Measurements from ENCODE around the gene ASPDH.
A peak's percentile ranks its signal among the peaks of the same experiment; 100 is the strongest.
"Not testable (repeated sequence)": the region's sequence is repeated elsewhere in the genome, so short reads cannot be mapped to it uniquely, and the experiment has no call there.

The ASPDH gene

DNA sequence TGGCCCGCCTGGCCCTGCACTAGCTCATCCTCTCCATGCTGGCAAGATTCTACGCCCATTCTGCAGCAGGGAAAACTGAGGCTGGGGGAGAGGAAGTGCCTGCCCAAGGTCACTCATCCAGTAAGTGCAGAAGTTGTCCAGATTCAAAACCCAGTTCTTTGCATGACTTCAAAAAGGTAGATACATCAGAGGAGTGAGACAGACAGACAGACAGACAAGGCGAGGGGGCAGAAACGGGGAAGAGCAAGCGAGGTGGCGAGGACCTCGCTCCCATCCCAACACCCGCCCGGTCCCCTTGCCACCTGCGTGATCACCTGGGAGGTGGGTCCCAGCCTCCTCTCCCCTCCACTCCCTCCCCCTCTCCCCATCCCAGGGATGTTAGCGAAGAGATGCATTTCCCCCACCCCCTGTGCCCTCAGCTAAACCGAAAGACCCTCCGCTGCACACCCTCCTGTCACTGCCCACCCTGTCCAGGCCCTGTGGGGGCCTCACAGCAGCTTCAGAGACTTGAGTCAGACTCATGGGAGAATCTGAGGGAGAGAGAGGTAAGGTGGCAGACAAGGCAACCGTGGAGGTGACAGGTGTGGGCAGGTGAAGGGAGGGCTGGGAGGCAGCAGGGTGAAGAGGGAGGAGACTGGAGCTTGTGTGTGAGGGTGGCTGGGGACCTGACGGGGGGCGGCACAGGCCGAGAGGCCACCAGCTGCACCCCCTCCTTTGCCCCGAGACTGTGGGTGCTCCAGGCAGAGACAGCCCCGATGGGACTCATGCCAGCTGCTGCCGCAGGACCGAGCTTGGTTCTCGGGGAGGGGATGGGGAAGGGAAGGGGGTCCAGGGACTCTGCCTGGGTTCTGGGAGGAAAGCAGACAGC lies 35.6 kb upstream of the ASPDH start:
- peak in 23 of 42 donors; percentile 28 to 75 (median 52) for DNase-seq
- intact Hi-C loops (cut with DNase I): no loop called here

DNA sequence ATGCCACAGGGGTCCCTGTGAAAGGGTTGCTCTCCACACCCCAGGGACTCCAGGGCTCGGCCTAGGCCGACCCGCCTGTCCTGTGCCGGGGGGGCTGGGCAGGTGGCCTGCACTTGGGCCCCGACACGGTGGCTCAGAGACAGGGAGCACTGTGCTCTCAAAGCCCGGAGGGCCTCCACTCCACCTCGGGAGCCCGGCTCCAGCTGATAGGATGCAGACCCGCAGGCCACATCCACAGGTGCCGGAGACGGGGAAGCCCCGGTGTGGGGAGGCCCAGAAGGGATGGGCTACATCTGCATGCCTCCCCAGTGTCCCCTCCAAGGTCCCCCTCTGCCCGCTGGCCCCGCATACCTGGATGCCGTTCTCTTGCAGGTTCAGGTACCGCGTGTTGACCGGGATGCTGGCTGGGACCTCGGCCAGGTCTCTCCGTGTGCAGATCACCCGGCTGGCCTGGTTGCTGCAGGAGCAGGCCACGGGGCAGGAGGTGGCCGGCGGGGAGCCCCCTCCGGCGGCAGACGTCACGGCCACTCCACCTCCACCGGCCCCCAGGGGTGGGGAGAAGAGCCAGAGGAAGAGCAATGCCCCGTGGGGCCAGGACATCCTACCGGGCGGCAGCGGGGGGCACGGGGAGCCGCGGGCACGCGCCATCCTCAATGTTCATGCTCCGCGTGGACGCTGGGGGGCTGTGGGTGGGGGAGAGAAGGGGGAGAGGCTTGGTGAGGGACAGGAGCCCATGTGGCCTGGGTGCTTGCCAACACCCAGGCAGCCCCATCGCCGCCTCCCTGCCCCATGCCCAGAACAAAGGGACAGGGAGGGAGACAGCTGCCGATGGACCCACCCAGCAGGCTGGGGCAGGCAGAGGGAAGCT lies 34.7 kb upstream of the ASPDH start:
- peak in 37 of 42 donors; percentile 43 to 91 (median 79) for DNase-seq
- intact Hi-C loops (cut with DNase I): no loop called here

DNA sequence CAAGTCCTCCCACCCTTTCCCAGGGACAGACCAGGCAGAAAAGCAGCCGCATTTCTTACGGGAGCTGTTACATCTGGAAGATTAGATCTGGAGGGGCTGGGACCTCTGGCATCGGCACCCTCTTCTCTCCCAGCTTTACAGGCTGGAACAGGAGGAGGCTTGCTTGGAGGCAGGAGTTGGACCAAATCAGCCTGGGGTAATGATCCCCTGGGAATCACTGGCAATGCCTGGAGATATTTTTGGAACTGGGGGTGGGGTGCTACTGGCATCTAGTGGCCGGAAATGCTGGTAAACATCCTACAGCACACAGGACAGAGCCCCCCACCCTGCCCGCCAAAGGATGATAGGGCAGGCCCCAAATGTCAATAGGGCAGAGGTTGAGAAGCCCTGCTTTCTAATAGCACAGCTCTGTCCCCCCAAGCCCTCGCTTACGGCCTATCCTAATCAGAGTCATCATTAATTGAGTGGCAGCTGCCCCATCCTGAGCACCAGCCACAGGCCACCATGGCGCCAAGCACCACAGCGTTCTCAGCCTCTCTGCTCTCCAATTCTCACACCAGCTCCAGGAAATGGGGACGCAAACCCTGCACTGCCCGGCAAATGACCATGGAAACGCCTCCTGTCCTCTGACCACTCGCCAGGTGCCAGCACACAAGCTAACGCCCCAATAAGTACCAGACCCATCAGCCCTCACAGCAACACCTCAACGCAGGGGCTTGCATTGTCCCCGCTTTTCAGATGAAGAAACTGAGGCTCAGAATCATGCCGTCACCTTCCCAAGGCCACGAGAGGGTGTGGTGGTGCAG lies 33.9 kb upstream of the ASPDH start:
- intact Hi-C loops (cut with DNase I): no loop called here
- peak in 17 of 42 donors; percentile 25 to 80 (median 54) for DNase-seq

- intact Hi-C loops (cut with DNase I): no loop called here
- peak in 15 of 42 donors; percentile 31 to 72 (median 44) for DNase-seq
These were observed 33.0 kb upstream of the ASPDH start for GRCh38 chr19:50546527-50547221.

- intact Hi-C loops (cut with DNase I): no loop called here
- no peak for DNase-seq
These were observed 29.2 kb upstream of the ASPDH start for GRCh38 chr19:50542943-50543342.

- intact Hi-C loops (cut with DNase I): no loop called here
- DNase-seq: peak; percentile 85 to 98 (median 94)
These were observed 24.1 kb upstream of the ASPDH start for GRCh38 chr19:50537769-50538230.

GRCh38 chr19:50537306-50537685 lies 23.6 kb upstream of the ASPDH start:
- DNase-seq: peak in 29 of 42 donors; percentile 26 to 84 (median 63)
- intact Hi-C loops (cut with DNase I): no loop called here

GRCh38 chr19:50536662-50537305 lies 23.1 kb upstream of the ASPDH start:
- DNase-seq: peak in 8 of 42 donors; percentile 30 to 76 (median 41)
- intact Hi-C loops (cut with DNase I): no loop called here

GRCh38 chr19:50535672-50536187 lies 22.0 kb upstream of the ASPDH start:
- no peak for DNase-seq
- intact Hi-C loops (cut with DNase I): no loop called here

DNA sequence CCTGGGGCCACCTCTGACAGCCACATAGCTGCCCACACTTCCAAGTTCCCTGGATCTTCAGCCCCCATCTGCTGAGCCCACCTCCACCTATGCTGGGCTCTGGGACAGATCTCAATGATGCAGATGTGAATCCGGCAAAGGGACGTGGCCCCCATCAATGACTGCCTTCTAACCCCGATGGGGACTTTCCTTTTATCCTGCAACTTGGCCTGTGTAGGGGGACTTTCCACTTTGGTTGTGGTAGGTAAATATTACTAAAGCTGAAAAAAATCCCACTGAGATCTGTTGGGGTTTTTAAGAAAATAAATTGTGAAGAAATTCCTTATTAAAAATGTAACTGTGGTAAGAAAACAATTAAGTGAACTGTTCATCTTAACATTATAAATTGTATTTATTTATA lies 20.8 kb upstream of the ASPDH start:
- no peak for DNase-seq
- intact Hi-C loops (cut with DNase I): no loop called here

DNA sequence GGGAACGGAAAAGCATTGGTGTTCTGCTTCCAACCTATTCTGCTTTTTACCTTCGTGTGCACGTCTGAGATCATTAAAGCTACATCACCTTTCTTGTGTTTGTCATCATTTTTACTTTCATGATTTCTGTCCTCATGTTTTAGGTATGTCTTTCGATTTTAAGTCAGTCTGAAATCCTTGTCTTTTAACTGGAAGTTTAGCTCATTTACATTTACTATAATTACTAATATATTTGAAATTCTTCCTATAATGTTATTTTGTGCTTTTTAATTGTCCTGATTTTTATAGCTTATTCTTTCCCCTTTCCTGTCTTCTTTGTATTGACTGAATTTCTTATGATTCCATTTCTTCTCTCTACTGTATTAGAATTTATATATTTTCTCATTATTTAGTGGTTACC lies 19.2 kb upstream of the ASPDH start:
- DNase-seq: no peak
- intact Hi-C loops (cut with DNase I): no loop called here

DNA sequence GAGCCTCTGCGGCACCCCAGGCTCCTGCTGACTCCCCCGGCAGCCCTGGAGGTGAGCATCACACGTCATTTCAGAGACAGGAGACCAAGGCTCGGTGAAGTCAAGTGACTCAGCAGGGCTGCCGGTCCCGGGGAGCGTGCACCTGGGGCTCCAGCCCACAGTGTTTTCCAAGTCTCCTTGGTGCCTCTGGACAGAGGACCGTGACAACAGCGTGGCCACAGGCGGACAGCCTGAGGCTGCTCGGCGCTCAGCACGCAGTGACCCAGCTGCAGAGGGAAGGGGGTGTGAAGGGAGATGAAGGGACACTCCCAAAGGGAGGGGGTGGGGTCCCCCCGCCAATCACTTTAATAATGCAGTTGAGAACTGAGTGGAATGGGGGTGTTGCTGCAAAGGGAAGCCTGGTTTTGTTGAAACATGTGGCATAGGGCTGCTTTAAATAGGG lies 17.5 kb upstream of the ASPDH start:
- intact Hi-C loops (cut with DNase I): no loop called here
- peak; percentile 47 to 91 (median 72) for DNase-seq

DNA sequence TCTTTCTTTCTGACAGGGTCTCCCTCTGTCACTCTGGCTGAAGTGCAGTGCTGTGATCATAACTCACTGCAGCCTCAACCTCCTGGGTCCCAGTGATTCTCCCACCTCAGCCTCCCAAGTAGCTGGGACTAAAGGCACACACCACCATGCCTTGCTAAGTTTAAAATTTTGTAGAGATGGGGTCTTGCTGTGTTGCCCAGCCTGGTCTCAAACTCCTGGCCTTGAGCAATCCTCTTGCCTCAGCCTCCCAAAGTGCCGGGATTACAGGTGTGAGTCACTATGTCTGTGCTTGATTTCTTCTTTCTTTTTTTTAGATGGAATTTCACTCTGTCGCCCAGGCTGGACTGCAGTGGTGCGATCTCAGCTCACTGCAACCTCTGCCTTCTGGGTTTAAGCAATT lies 14.3 kb upstream of the ASPDH start:
- intact Hi-C loops (cut with DNase I); DNase-seq: not testable (repeated sequence)

DNA sequence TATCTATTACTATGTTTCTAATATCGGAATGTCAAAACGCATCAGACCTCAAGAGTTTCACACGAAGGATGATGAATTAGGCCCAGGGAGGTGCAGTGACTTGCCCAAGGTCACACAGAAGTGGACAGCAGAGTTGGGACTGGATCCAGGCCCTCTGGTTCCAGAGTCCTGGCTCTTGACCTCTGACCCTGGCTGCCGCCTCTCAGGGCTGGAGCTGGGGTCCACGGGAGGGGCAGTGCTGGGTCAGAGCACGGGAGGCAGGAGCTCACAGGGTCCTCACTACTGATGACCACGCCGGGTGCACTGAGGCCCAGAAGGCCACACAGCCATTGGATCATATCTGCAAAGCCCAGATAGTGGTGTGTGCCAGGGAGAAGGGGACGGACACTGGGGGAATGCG lies 9.2 kb upstream of the ASPDH start:
- DNase-seq: no peak
- intact Hi-C loops (cut with DNase I): no loop called here

DNA sequence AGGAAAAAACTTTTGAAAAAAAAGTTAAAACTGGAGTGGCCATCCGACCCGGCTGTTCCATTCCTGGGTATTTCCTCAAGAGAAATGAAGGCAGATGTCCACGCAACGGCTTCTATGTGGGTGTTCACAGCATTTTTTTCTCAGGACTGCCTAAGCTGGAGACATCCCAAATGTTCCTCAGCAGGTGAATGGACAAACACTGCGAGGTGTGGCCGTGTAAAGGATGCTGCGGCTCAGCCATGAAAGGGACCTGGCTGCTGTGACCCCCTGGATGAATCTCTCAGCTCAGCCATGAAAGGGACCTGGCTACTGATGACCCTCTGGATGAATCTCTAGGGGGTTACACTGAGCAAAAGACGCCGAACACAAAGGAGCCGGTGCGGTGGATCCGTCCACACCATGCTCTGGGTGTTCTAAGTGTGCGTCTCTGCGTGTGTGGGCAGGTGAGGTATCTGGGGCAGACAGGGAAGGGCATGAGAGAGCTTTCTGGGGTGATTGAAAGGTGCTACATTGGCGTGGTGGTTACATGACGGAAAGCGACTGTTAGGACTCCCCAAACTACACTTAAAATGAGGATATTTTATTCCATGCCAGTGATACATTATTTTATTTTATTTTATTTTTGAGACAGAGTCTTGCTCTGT lies 7.2 kb upstream of the ASPDH start:
- peak in 1 of 42 donors; percentile 23 for DNase-seq
- intact Hi-C loops (cut with DNase I): no loop called here

GRCh38 chr19:50519006-50519575 lies 5.4 kb upstream of the ASPDH start:
- no peak for DNase-seq
- intact Hi-C loops (cut with DNase I): no loop called here

Measured in head of caudate nucleus (tissue), 42 donors.